ENCODE measurements around the gene GALNT18. TPM values are rescaled to one million over a fixed set of nuclear protein-coding genes. Genes with fewer than 3 reads are reported as not detected.

The GALNT18 gene
- not detected in 2 replicates for total RNA-seq

DNA sequence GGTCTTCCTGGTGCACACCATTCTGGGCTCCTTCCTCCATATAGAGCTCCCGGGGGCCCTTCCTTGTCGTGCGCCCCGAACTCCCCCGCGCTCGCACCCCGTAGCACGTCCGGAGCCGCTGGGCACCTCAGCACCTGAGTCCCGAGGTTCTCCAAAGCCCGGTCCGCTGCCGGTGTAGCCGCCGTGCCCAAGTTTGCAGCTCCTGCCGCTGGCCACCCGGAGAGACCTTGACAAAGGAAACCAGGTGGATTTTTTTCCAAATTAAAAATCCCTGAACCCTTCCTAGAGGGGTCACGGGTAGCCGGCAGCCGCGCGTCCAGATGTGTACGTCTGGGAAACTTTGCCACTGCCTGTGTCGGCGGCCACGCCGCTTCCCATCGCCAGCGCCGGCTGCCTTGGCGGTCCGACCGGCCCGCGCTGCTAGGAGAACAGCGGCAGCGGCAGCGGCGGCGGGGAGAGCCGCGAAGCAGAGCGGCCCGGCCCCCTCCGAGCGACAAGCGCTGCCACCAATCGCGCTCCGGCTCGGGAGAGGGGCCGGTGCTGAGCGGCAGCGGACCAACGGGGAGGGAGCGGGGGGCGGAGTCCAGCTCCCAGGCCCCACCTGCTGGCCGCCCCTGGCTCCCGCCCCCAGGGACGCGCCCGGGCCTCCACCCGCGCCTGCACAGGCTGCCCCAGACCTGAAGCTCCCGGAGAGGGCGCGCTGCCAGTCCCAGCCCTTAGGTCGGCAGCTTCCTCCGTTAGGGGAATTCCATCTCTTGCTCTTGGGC is at the start of gene GALNT18:
Gene GALNT18 (minus strand): TSS at position 433 of the 767 bp plus-strand sequence.
- H3K36me3 Mint-ChIP-seq (ENCODE audit: low read depth): no peaks in the 10 kb centered on the region
- H3K27me3 Mint-ChIP-seq: peaks cover 43% of the 10 kb centered on the region
- ATAC-seq (ENCODE audit: low read depth) (peak; percentile 99), DNase-seq (peak; percentile 51)
- CTCF ChIA-PET: no interaction called here
- POLR2A ChIA-PET: no interaction called here
- peak within 1 kb of the TSS; percentile 73 for H3K4me3 Mint-ChIP-seq
- peaks cover 16% of the 10 kb centered on the region for H3K4me1 Mint-ChIP-seq
- H3K9me3 Mint-ChIP-seq: no peaks in the 10 kb centered on the region
- H3K27ac Mint-ChIP-seq: no peak within 1 kb of the TSS
- intact Hi-C loops (cut with micrococcal nuclease): no loop called here
- no peak for TF ChIP-seq CTCF (IDR thresholded peaks at IDR 0.05)

DNA sequence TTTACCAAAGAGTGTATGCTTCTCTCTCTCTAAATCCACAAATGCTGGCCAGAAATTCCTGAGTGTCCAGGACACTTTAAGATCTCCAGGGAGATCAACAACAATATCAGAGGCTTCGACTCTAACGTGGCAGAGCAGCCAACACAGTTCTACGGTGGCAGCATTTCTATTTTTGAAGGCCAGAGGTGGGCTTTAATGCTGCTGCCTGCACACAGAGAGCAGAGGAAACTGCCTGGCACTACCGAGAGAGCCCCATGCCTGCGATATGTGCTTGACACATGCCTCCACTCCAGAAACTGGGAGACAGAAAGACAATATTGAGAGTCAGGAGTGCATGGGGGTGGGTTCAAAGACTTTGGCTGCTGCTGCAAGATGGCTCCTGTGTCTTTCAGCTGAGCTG is 48.8 kb upstream of the GALNT18 start:
- peaks cover 5% of the 10 kb centered on the region for H3K9me3 Mint-ChIP-seq
- ChIA-PET POLR2A (no interaction called here), CTCF (no interaction called here)
- H3K4me3 Mint-ChIP-seq: no peak overlapping the region
- H3K4me1 Mint-ChIP-seq: no peaks in the 10 kb centered on the region
- intact Hi-C loops (cut with micrococcal nuclease): no loop called here
- H3K27me3 Mint-ChIP-seq: peaks cover 15% of the 10 kb centered on the region
- H3K27ac Mint-ChIP-seq: no peak overlapping the region
- DNase-seq: no peak
- no peak for TF ChIP-seq CTCF (IDR thresholded peaks at IDR 0.05)
- no peaks in the 10 kb centered on the region for H3K36me3 Mint-ChIP-seq (ENCODE audit: low read depth)
- no peak for ATAC-seq (ENCODE audit: low read depth)

GRCh38 chr11:11669233-11669846 is 47.5 kb upstream of the GALNT18 start:
- ChIA-PET POLR2A (no interaction called here), CTCF (no interaction called here)
- no peak for DNase-seq
- Mint-ChIP-seq H3K4me1 (no peaks in the 10 kb centered on the region), H3K9me3 (peaks cover 5% of the 10 kb centered on the region), H3K4me3 (no peak overlapping the region), H3K36me3 (ENCODE audit: low read depth) (no peaks in the 10 kb centered on the region), H3K27ac (no peak overlapping the region), H3K27me3 (peaks cover 18% of the 10 kb centered on the region)
- no peak for TF ChIP-seq CTCF (IDR thresholded peaks at IDR 0.05)
- intact Hi-C loops (cut with micrococcal nuclease): no loop called here
- no peak for ATAC-seq (ENCODE audit: low read depth)

- DNase-seq (no peak), ATAC-seq (ENCODE audit: low read depth) (no peak)
- Mint-ChIP-seq H3K27me3 (peaks cover 18% of the 10 kb centered on the region), H3K4me1 (no peaks in the 10 kb centered on the region), H3K36me3 (ENCODE audit: low read depth) (no peaks in the 10 kb centered on the region), H3K4me3 (no peak overlapping the region), H3K9me3 (peaks cover 5% of the 10 kb centered on the region), H3K27ac (no peak overlapping the region)
- ChIA-PET POLR2A (no interaction called here), CTCF (no interaction called here)
- intact Hi-C loops (cut with micrococcal nuclease): no loop called here
- TF ChIP-seq CTCF (IDR thresholded peaks at IDR 0.05): no peak
These were observed 47.0 kb upstream of the GALNT18 start for GRCh38 chr11:11668781-11669180.

DNA sequence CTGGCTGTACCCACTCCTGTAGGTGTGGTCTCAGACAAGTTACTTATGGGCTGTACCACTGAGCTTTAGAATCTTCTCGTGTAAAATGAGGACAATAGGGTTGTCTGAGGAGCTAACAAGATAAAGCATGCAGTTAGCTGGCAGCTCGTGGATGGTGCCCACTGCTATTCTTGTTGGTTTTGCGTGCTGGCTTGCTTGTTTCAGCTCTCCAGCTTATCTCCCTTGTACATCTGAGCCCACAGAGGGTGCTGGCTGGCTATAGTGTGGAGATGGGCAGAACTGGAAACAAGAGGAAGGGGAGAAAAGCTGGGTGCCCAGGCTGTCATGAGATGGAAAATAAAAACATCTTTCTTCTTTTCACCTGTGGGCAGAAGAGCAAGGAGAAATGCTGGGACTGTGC is 46.5 kb upstream of the GALNT18 start:
- ChIA-PET CTCF (no interaction called here), POLR2A (no interaction called here)
- intact Hi-C loops (cut with micrococcal nuclease): no loop called here
- DNase-seq: no peak
- Mint-ChIP-seq H3K9me3 (peaks cover 5% of the 10 kb centered on the region), H3K4me3 (no peak overlapping the region), H3K36me3 (ENCODE audit: low read depth) (no peaks in the 10 kb centered on the region), H3K27ac (no peak overlapping the region), H3K27me3 (peaks cover 18% of the 10 kb centered on the region), H3K4me1 (no peaks in the 10 kb centered on the region)
- no peak for TF ChIP-seq CTCF (IDR thresholded peaks at IDR 0.05)
- no peak for ATAC-seq (ENCODE audit: low read depth)

Data from activated B cell treated with CpG ODN at 0.5 μM for 24 hours (primary cell).